MCF 10A (cell line): Measurements from ENCODE around the gene SND1. TPM values are rescaled to one million over a fixed set of nuclear protein-coding genes. Genes with fewer than 3 reads are reported as not detected.

Source experiments
- BruUV-seq: library from RNA; stranded (reverse); fragments of 400-500 nt; replicated peaks from 2 replicates; lab custom pipeline; 2021; lab: Mats Ljungman, UMichigan
- CTCF ChIA-PET: fragments of 300-600 bp; sonication (Branson Sonifier 250); formaldehyde crosslinking; extraction: SDS; loops from one replicate; lab custom pipeline; 2021; ENCODE audit warnings: antibody characterized with exemption, inconsistent platforms; lab: Yijun Ruan, JAX
- POLR2A ChIA-PET: fragments of 300-600, 350-650 bp; sonication (Branson Sonifier 250); formaldehyde crosslinking; extraction: SDS; loops from one replicate; lab custom pipeline; 2020; ENCODE audit warnings: antibody characterized with exemption, inconsistent platforms; lab: Yijun Ruan, JAX
- DNase-seq: peaks from one replicate; pipeline ENCODE4 v3.0.0-alpha.2; 2018; ENCODE audit not compliant: unreplicated experiment
- H3K27ac Mint-ChIP-seq: one replicate; pipeline ENCODE4 v1.8.0; 2022; ENCODE audit warnings: mild to moderate bottlenecking, low read depth, mixed read lengths; ENCODE audit not compliant: unreplicated experiment
- H3K27me3 Mint-ChIP-seq: one replicate; pipeline ENCODE4 v1.8.0; 2022; ENCODE audit warnings: mixed read lengths; ENCODE audit not compliant: insufficient read depth, unreplicated experiment
- H3K36me3 Mint-ChIP-seq: one replicate; pipeline ENCODE4 v1.8.0; 2022; ENCODE audit warnings: mild to moderate bottlenecking, moderate library complexity, mixed read lengths; ENCODE audit not compliant: insufficient read depth, unreplicated experiment
- H3K4me1 Mint-ChIP-seq: one replicate; pipeline ENCODE4 v1.8.0; 2022; ENCODE audit warnings: mixed read lengths; ENCODE audit not compliant: insufficient read depth, unreplicated experiment
- H3K4me3 Mint-ChIP-seq: one replicate; pipeline ENCODE4 v1.8.0; 2022; ENCODE audit warnings: mild to moderate bottlenecking, moderate library complexity, mixed read lengths; ENCODE audit not compliant: unreplicated experiment
- H3K9me3 Mint-ChIP-seq: one replicate; pipeline ENCODE4 v1.8.0; 2022; ENCODE audit warnings: mixed read lengths; ENCODE audit not compliant: unreplicated experiment
- intact Hi-C: fragments of 100-400 bp; cut with micrococcal nuclease; formaldehyde crosslinking; loops from 2 replicates; pipeline ENCODE4 v1.14.1; 2022
- total RNA-seq: library from RNA; stranded (reverse); gene quantifications from 2 replicates; pipeline ENCODE4 v1.2.3, GENCODE V29; 2022
- TF ChIP-seq, protein P1 (sequence below): fragments of 200-600 bp; IDR thresholded peaks from one replicate; pipeline ENCODE4 v1.8.0; 2022; ENCODE audit warnings: antibody characterized with exemption, mild to moderate bottlenecking; ENCODE audit not compliant: unreplicated experiment

Gene SND1
- total RNA-seq, 1 experiment from 2014 or later = 297 TPM

- H3K4me1 Mint-ChIP-seq = peaks cover 31% of the 10 kb centered on the region
- intact Hi-C loops = no loop called here
- DNase-seq = no peak
- no peak overlapping the region for H3K4me3 Mint-ChIP-seq
- BruUV-seq = no TSS peak
- H3K27me3 Mint-ChIP-seq = no peaks in the 10 kb centered on the region
- POLR2A ChIA-PET = interaction anchor here (0.7 to 1.0 kb wide), 2 partner anchors 22 to 25 kb away, joined by 4 read pairs; no protein-coding TSS in a partner anchor
- CTCF ChIA-PET = interaction anchor here (0.8 to 1.6 kb wide), 2 partner anchors 11 to 19 kb away, joined by 3 to 5 read pairs; no protein-coding TSS in a partner anchor
- H3K36me3 Mint-ChIP-seq = peaks cover 34% of the 10 kb centered on the region
- H3K27ac Mint-ChIP-seq = no peak overlapping the region
- no peaks in the 10 kb centered on the region for H3K9me3 Mint-ChIP-seq
- TF ChIP-seq, protein P1, sequence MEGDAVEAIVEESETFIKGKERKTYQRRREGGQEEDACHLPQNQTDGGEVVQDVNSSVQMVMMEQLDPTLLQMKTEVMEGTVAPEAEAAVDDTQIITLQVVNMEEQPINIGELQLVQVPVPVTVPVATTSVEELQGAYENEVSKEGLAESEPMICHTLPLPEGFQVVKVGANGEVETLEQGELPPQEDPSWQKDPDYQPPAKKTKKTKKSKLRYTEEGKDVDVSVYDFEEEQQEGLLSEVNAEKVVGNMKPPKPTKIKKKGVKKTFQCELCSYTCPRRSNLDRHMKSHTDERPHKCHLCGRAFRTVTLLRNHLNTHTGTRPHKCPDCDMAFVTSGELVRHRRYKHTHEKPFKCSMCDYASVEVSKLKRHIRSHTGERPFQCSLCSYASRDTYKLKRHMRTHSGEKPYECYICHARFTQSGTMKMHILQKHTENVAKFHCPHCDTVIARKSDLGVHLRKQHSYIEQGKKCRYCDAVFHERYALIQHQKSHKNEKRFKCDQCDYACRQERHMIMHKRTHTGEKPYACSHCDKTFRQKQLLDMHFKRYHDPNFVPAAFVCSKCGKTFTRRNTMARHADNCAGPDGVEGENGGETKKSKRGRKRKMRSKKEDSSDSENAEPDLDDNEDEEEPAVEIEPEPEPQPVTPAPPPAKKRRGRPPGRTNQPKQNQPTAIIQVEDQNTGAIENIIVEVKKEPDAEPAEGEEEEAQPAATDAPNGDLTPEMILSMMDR = no peak
Observed at GRCh38 chr7:127903892-127904669, 252.1 kb downstream of the SND1 start.

DNA sequence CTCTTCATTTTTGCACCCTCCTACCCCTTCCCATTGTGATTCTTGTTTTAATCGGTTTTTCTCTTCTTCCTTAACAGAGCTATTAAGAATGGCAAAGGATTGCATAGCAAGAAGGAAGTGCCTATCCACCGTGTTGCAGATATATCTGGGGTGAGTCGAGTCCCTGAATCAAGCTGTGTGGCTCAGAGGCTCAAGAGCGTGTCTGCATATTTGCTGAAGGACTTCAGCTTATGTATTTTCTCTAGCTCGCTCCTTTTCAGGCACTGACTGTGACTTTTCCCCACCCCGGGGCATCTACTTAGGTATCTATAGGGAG lies 252.6 kb downstream of the SND1 start:
- peaks cover 28% of the 10 kb centered on the region for H3K36me3 Mint-ChIP-seq
- no peaks in the 10 kb centered on the region for H3K9me3 Mint-ChIP-seq
- no peak overlapping the region for H3K4me3 Mint-ChIP-seq
- no peak for DNase-seq
- TF ChIP-seq, protein P1 = no peak
- no peaks in the 10 kb centered on the region for H3K27me3 Mint-ChIP-seq
- no peak overlapping the region for H3K27ac Mint-ChIP-seq
- BruUV-seq = no TSS peak
- CTCF ChIA-PET = interaction anchor here (0.6 to 1.6 kb wide), 3 partner anchors 9 to 285 kb away, joined by 3 read pairs; no protein-coding TSS in a partner anchor
- intact Hi-C loops = no loop called here
- H3K4me1 Mint-ChIP-seq = peaks cover 26% of the 10 kb centered on the region
- POLR2A ChIA-PET = interaction anchor here (1.0 kb wide), 1 partner anchor 26 kb away, joined by 4 read pairs; no protein-coding TSS in a partner anchor

GRCh38 chr7:127905021-127905420 lies 253.0 kb downstream of the SND1 start:
- intact Hi-C loops = no loop called here
- ChIA-PET POLR2A (interaction anchor here (1.0 to 1.2 kb wide), 3 partner anchors 8 to 42 kb away, joined by 3 to 4 read pairs (median 3); no protein-coding TSS in a partner anchor), CTCF (interaction anchor here (0.6 to 1.6 kb wide), 5 partner anchors 9 to 284 kb away, joined by 3 read pairs; no protein-coding TSS in a partner anchor)
- no TSS peak for BruUV-seq
- Mint-ChIP-seq H3K27ac (peak overlapping the region; percentile 25), H3K9me3 (no peaks in the 10 kb centered on the region), H3K4me1 (peaks cover 26% of the 10 kb centered on the region), H3K36me3 (peaks cover 24% of the 10 kb centered on the region), H3K27me3 (no peaks in the 10 kb centered on the region), H3K4me3 (no peak overlapping the region)
- DNase-seq = no peak
- TF ChIP-seq, protein P1 = no peak
